Ovary (tissue), 10 donors: ENCODE results near the gene CT45A7. TPM values are rescaled to one million over a fixed set of nuclear protein-coding genes. Genes with fewer than 3 reads are reported as not detected.
"Not testable (repeated sequence)": the region's sequence is repeated elsewhere in the genome, so short reads cannot be mapped to it uniquely, and the experiment has no call there.

Experiments used
- DNase-seq, 5 donors: peaks; one replicate each; pipeline ENCODE4 v3.0.0-alpha.2; 2019 to 2020
- H3K27ac ChIP-seq, 2 donors: fragments of 200-600 bp; one replicate each; pipeline versions ENCODE4 v1.5.1 to v1.8.0; 2019 to 2022
- H3K27me3 ChIP-seq: fragments of 200-600 bp; one replicate; pipeline ENCODE4 v1.8.0; 2022
- H3K36me3 ChIP-seq: fragments of 200-600 bp; sonication (generic); one replicate; pipeline ENCODE4 v1.5.1; 2019
- H3K4me1 ChIP-seq: one replicate; pipeline ENCODE4 v1.8.1; 2013; ENCODE audit warnings: mild to moderate bottlenecking, moderate library complexity; ENCODE audit not compliant: insufficient read depth
- H3K4me3 ChIP-seq: fragments of 200-600 bp; sonication (generic); one replicate; pipeline ENCODE4 v1.5.1; 2017
- H3K9me3 ChIP-seq, 2 donors: fragments of 200-600 bp in 1 of 2; sonication (generic) in 1 of 2; one replicate each; pipeline versions ENCODE4 v1.5.1 to v1.8.1; 2013 to 2019; ENCODE audit warnings: mild to moderate bottlenecking in 1 of 2, moderate library complexity in 1 of 2
- WGBS, 3 donors: extraction: QIAGEN DNeasy Blood & Tissue Kit in 1 of 3; methylation state at CpG; one replicate each; pipeline versions ENCODE4 v1.1.5 to v1.1.7; 2013 to 2017; 5-methylcytosine and 5-hydroxymethylcytosine counted together
- intact Hi-C, 4 donors: fragments of 100-400 bp; cut with DNase I; formaldehyde crosslinking; loops; one replicate each; pipeline versions ENCODE4 v1.11.0 to v1.15.1; 2022 to 2023
- long read RNA-seq, 3 donors: library from polyadenylated mRNA in 2 of 3; unstranded in 2 of 3; transcript quantifications; one replicate each; pipeline ENCODE4 v2.0.0 and lab custom pipeline, GENCODE V29; 2021 to 2026
- polyA plus RNA-seq, 2 donors: library from polyadenylated mRNA; stranded (reverse); fragments of 200-250 nt in 1 of 2; fragments of 350-450 nt in 1 of 2; fragmentation: Illumina TruSeq in 1 of 2; extraction: RNeasy Lipid Tissue Mini Kit (QIAGEN cat#74804) in 1 of 2; gene quantifications; one replicate each; pipeline ENCODE4 v1.2.3, GENCODE V29; 2013 to 2014
- total RNA-seq, 7 donors: library from RNA; depleted of rRNA in 2 of 7; stranded (reverse); fragments of >200 nt in 2 of 7; fragmentation: NEBNext Ultra II Directional in 3 of 7; extraction: Animal tissue kit (Norgen Biotek cat#: 25700) in 3 of 7; gene quantifications; one replicate each; pipeline versions ENCODE4 v1.1.0 to v1.2.4, GENCODE V29; 2016 to 2023
- donor health status: DM: no; HTN: no; CAD: no; lungs with moderate emphysema.
- donor health status: DM: no; HTN: no; CAD: no.
- donor health status: Bipolar disorder and iron deficiency.
- donor health status: DM: yes; HTN: yes; CAD: no.
- donor health status: DM: no; HTN: no; CAD: no.
- donor health status: DM: yes; HTN: yes; CAD: no.

The CT45A7 gene
- total RNA-seq (not detected), polyA plus RNA-seq (not detected)
- long read RNA-seq, donor 1, result 0 reads
- long read RNA-seq, donor 2, result 0 reads
- long read RNA-seq, donor 3, result 0 reads

- H3K36me3 ChIP-seq, H3K4me1 ChIP-seq, DNase-seq, H3K27me3 ChIP-seq, H3K4me3 ChIP-seq, H3K27ac ChIP-seq, H3K9me3 ChIP-seq, intact Hi-C loops: not testable (repeated sequence)
- WGBS, 3 donors, result no CpG with 5 or more reads among the region's 17 CpGs
Measured at GRCh38 chrX:135837180-135837579, at the start of gene CT45A7. TSS of gene CT45A7 (minus strand) at chrX:135837280. CDS start at chrX:135833533, 3,747 bp downstream.

- H3K9me3 ChIP-seq, intact Hi-C loops, H3K27ac ChIP-seq: not testable (repeated sequence)
Measured at GRCh38 chrX:135882741-135883140, 45.7 kb upstream of the CT45A7 start.

GRCh38 chrX:135871712-135872111, 34.6 kb upstream of the CT45A7 start, which contains the start of gene CT45A9:
TSS of gene CT45A9 (minus strand) at chrX:135871812. CDS start at chrX:135868061, 3,751 bp downstream.
- intact Hi-C loops, H3K36me3 ChIP-seq, H3K4me1 ChIP-seq, H3K4me3 ChIP-seq, H3K27ac ChIP-seq, H3K27me3 ChIP-seq, H3K9me3 ChIP-seq, DNase-seq: not testable (repeated sequence)
- no CpG with 5 or more reads among the region's 17 CpGs for WGBS, 3 donors

More at GRCh38 chrX:135882741-135883140, 45.7 kb upstream of the CT45A7 start:
- not testable (repeated sequence) for H3K27me3 ChIP-seq, H3K36me3 ChIP-seq, H3K4me1 ChIP-seq, H3K4me3 ChIP-seq, DNase-seq
- WGBS, 3 donors, result 40 to 55% (median 50%) methylated on average over 4 to 5 of the region's 5 CpGs

GRCh38 chrX:135854438-135854837, 17.4 kb upstream of the CT45A7 start, which contains the start of gene CT45A8:
TSS of gene CT45A8 (minus strand) at chrX:135854538. CDS start at chrX:135850783, 3,755 bp downstream.
- no CpG with 5 or more reads among the region's 17 CpGs for WGBS, 3 donors
- DNase-seq, H3K27me3 ChIP-seq, H3K9me3 ChIP-seq, intact Hi-C loops, H3K4me1 ChIP-seq, H3K4me3 ChIP-seq, H3K36me3 ChIP-seq, H3K27ac ChIP-seq: not testable (repeated sequence)

- H3K4me1 ChIP-seq, H3K9me3 ChIP-seq, H3K27ac ChIP-seq, intact Hi-C loops, H3K27me3 ChIP-seq, DNase-seq, H3K4me3 ChIP-seq, H3K36me3 ChIP-seq: not testable (repeated sequence)
- WGBS, 3 donors, result no CpG with 5 or more reads among the region's 17 CpGs
Measured at GRCh38 chrX:135819912-135820311, 17.2 kb downstream of the CT45A7 start, which contains the start of gene CT45A2. TSS of gene CT45A2 (minus strand) at chrX:135820012. CDS start at chrX:135816265, 3,747 bp downstream.

- H3K27me3 ChIP-seq, intact Hi-C loops, DNase-seq, H3K4me1 ChIP-seq, H3K4me3 ChIP-seq, H3K27ac ChIP-seq, H3K36me3 ChIP-seq, H3K9me3 ChIP-seq: not testable (repeated sequence)
- WGBS, 3 donors, result no CpG with 5 or more reads among the region's 16 CpGs
Measured at GRCh38 chrX:135802687-135803086, 34.4 kb downstream of the CT45A7 start, which contains the start of gene CT45A6. TSS of gene CT45A6 (minus strand) at chrX:135802787. CDS start at chrX:135798993, 3,794 bp downstream.

- H3K27me3 ChIP-seq, DNase-seq, intact Hi-C loops, H3K4me1 ChIP-seq, H3K4me3 ChIP-seq, H3K9me3 ChIP-seq, H3K27ac ChIP-seq, H3K36me3 ChIP-seq: not testable (repeated sequence)
- no CpG with 5 or more reads among the region's 16 CpGs for WGBS, 3 donors
Measured at GRCh38 chrX:135785403-135785802, 51.7 kb downstream of the CT45A7 start, which contains the start of gene CT45A5. TSS of gene CT45A5 (minus strand) at chrX:135785503. CDS start at chrX:135781729, 3,774 bp downstream.

Other genes with a start within 250 kb of the CT45A7 start
- gene CT45A1, start 123.6 kb downstream of the CT45A7 start, total RNA-seq, result 1 to 10 TPM in 1 of 7 donors, not detected in 6; 1.4 TPM
- gene CT45A1, start 123.6 kb downstream of the CT45A7 start, polyA plus RNA-seq, result not detected
- 1 to 10 TPM in 1 of 7 donors, under 1 TPM in 1, not detected in 5; 0.20 to 1.8 TPM for gene CT45A3, start 69.1 kb downstream of the CT45A7 start, total RNA-seq
- gene CT45A3, start 69.1 kb downstream of the CT45A7 start, polyA plus RNA-seq, result not detected
- gene CT45A5, start 51.8 kb downstream of the CT45A7 start, total RNA-seq, result 1 to 10 TPM in 1 of 7 donors, not detected in 6; 6.4 TPM
- gene CT45A5, start 51.8 kb downstream of the CT45A7 start, polyA plus RNA-seq, result not detected
- gene CT45A6, start 34.5 kb downstream of the CT45A7 start, total RNA-seq, result not detected
- not detected for gene CT45A6, start 34.5 kb downstream of the CT45A7 start, polyA plus RNA-seq
- gene CT45A2, start 17.3 kb downstream of the CT45A7 start, total RNA-seq, result not detected
- gene CT45A2, start 17.3 kb downstream of the CT45A7 start, polyA plus RNA-seq, result not detected
- gene CT45A8, start 17.3 kb upstream of the CT45A7 start, total RNA-seq, result not detected
- not detected for gene CT45A8, start 17.3 kb upstream of the CT45A7 start, polyA plus RNA-seq
- gene CT45A9, start 34.5 kb upstream of the CT45A7 start, total RNA-seq, result not detected
- gene CT45A9, start 34.5 kb upstream of the CT45A7 start, polyA plus RNA-seq, result not detected
- gene CT45A10, start 56.2 kb upstream of the CT45A7 start, total RNA-seq, result under 1 TPM in 1 of 7 donors, not detected in 6; 0.92 TPM
- gene CT45A10, start 56.2 kb upstream of the CT45A7 start, polyA plus RNA-seq, result not detected
- not detected for gene SAGE1, start 56.4 kb upstream of the CT45A7 start, total RNA-seq
- gene SAGE1, start 56.4 kb upstream of the CT45A7 start, polyA plus RNA-seq, result not detected
- 10 to 100 TPM; 19.1 to 27.1 (median 23.6) TPM for gene MMGT1, start 136.7 kb upstream of the CT45A7 start, total RNA-seq
- gene MMGT1, start 136.7 kb upstream of the CT45A7 start, polyA plus RNA-seq, result 10 to 100 TPM; 12.1 to 30.3 TPM
- gene SLC9A6, start 148.2 kb upstream of the CT45A7 start, total RNA-seq, result 10 to 100 TPM; 10.5 to 18.6 (median 13.5) TPM
- 10 to 100 TPM in 1 of 2 donors, 1 to 10 TPM in 1; 9.2 to 12.7 TPM for gene SLC9A6, start 148.2 kb upstream of the CT45A7 start, polyA plus RNA-seq